H9 (cell line): ENCODE measurements around the gene GRID1. TPM values are rescaled to one million over a fixed set of nuclear protein-coding genes. Genes with fewer than 3 reads are reported as not detected.

Experiments
- DNase-seq: peaks from one replicate; pipeline ENCODE4 v3.0.0-alpha.2; 2017
- H2AFZ ChIP-seq: one replicate; pipeline ENCODE4 v1.6.1; 2013; ENCODE audit warnings: mild to moderate bottlenecking, low read length, control low read depth, moderate library complexity
- H2AK5ac ChIP-seq: 2 replicates; pipeline ENCODE4 v1.6.1; 2013; ENCODE audit warnings: low read length, control low read depth, mixed read lengths; ENCODE audit not compliant: insufficient read length
- H2BK120ac ChIP-seq: one replicate; pipeline ENCODE4 v1.6.1; 2013; ENCODE audit warnings: low read depth, mild to moderate bottlenecking, low read length, control low read depth, inconsistent platforms; ENCODE audit not compliant: poor library complexity, severe bottlenecking
- H2BK12ac ChIP-seq: 2 replicates; pipeline ENCODE4 v1.6.1; 2013; ENCODE audit warnings: low read length, control low read depth, mixed read lengths, low read depth; ENCODE audit not compliant: insufficient read length
- H2BK15ac ChIP-seq: 2 replicates; pipeline ENCODE4 v1.6.1; 2013; ENCODE audit warnings: low read depth, low read length, control low read depth
- H2BK20ac ChIP-seq: one replicate; pipeline ENCODE4 v1.6.1; 2013; ENCODE audit warnings: low read depth, mild to moderate bottlenecking, low read length, control low read depth, inconsistent platforms; ENCODE audit not compliant: poor library complexity, severe bottlenecking
- H2BK5ac ChIP-seq: 2 replicates; pipeline ENCODE4 v1.6.1; 2013; ENCODE audit warnings: low read length, control low read depth, mixed read lengths; ENCODE audit not compliant: insufficient read length
- H3K14ac ChIP-seq: 2 replicates; pipeline ENCODE4 v1.6.1; 2013; ENCODE audit warnings: low read length, control low read depth; ENCODE audit not compliant: insufficient read depth
- H3K18ac ChIP-seq: 2 replicates; pipeline ENCODE4 v1.6.1; 2013; ENCODE audit warnings: low read depth, mild to moderate bottlenecking, mixed read lengths, low read length, control low read depth; ENCODE audit not compliant: insufficient read length
- H3K23ac ChIP-seq: 2 replicates; pipeline ENCODE4 v1.6.1; 2013; ENCODE audit warnings: low read length, control low read depth, mixed read lengths, low read depth; ENCODE audit not compliant: insufficient read length
- H3K23me2 ChIP-seq: 2 replicates; pipeline ENCODE4 v1.6.1; 2013; ENCODE audit warnings: low read depth, mild to moderate bottlenecking, mixed read lengths, low read length, control low read depth; ENCODE audit not compliant: insufficient read length, poor library complexity, severe bottlenecking
- H3K27ac ChIP-seq: 2 replicates; pipeline ENCODE4 v1.5.1; 2013; ENCODE audit warnings: low read length, control low read depth, mixed read lengths, low read depth; ENCODE audit not compliant: insufficient read length
- H3K27me3 ChIP-seq: 2 replicates; pipeline ENCODE4 v1.6.1; 2013; ENCODE audit warnings: low read length, control low read depth, inconsistent platforms; ENCODE audit not compliant: insufficient read depth
- H3K4ac ChIP-seq: 2 replicates; pipeline ENCODE4 v1.6.1; 2013; ENCODE audit warnings: low read depth, mild to moderate bottlenecking, control low read depth, inconsistent platforms, low read length, moderate library complexity
- H3K4me1 ChIP-seq: 2 replicates; pipeline ENCODE4 v1.6.1; 2013; ENCODE audit warnings: low read length, control low read depth, inconsistent platforms; ENCODE audit not compliant: insufficient read depth
- H3K4me2 ChIP-seq: 2 replicates; pipeline ENCODE4 v1.6.1; 2013; ENCODE audit warnings: low read length, control low read depth, mixed read lengths; ENCODE audit not compliant: insufficient read length, insufficient read depth
- H3K56ac ChIP-seq: 2 replicates; pipeline ENCODE4 v1.6.1; 2013; ENCODE audit warnings: low read depth, mild to moderate bottlenecking, mixed read lengths, low read length, control low read depth; ENCODE audit not compliant: insufficient read length
- H3K79me1 ChIP-seq: 2 replicates; pipeline ENCODE4 v1.6.1; 2013; ENCODE audit warnings: low read depth, mild to moderate bottlenecking, moderate library complexity, low read length, control low read depth, inconsistent platforms; ENCODE audit not compliant: insufficient read depth, poor library complexity, severe bottlenecking
- H3K79me2 ChIP-seq: 2 replicates; pipeline ENCODE4 v1.6.1; 2013; ENCODE audit warnings: low read length, control low read depth, inconsistent platforms; ENCODE audit not compliant: insufficient read depth
- H3K9ac ChIP-seq: 2 replicates; pipeline ENCODE4 v1.6.1; 2013; ENCODE audit warnings: low read length, control low read depth, mixed read lengths; ENCODE audit not compliant: insufficient read length; ENCODE audit errors: extremely low read depth
- H3K9me3 ChIP-seq: one replicate; pipeline ENCODE4 v1.6.1; 2013; ENCODE audit warnings: low read depth, low read length, inconsistent platforms; ENCODE audit not compliant: control insufficient read depth
- H3T11ph ChIP-seq: one replicate; pipeline ENCODE4 v1.6.1; 2013; ENCODE audit warnings: mild to moderate bottlenecking, low read length, control low read depth, inconsistent platforms
- H4K20me1 ChIP-seq: one replicate; pipeline ENCODE4 v1.6.1; 2013; ENCODE audit not compliant: control insufficient read depth, insufficient read length, insufficient read depth
- H4K5ac ChIP-seq: 2 replicates; pipeline ENCODE4 v1.6.1; 2013; ENCODE audit warnings: low read depth, mild to moderate bottlenecking, mixed read lengths, low read length, control low read depth; ENCODE audit not compliant: insufficient read length
- H4K8ac ChIP-seq: replicated peaks from 2 replicates; pipeline ENCODE4 v1.6.1; 2013; ENCODE audit warnings: low read length, control low read depth, mixed read lengths, low read depth; ENCODE audit not compliant: insufficient read length
- H4K91ac ChIP-seq: 2 replicates; pipeline ENCODE4 v1.6.1; 2013; ENCODE audit warnings: low read depth, mild to moderate bottlenecking, moderate library complexity, mixed read lengths, low read length, control low read depth; ENCODE audit not compliant: insufficient read length
- H3K27ac Mint-ChIP-seq, 3 experiments: 2 replicates in 2 of 3; 3 replicates in 1 of 3; pipeline ENCODE4 v1.8.0; 2020 to 2021; ENCODE audit warnings: mixed read lengths in 3 of 3, mild to moderate bottlenecking in 1 of 3, moderate library complexity in 1 of 3
- H3K27me3 Mint-ChIP-seq: 2 replicates; pipeline ENCODE4 v1.8.0; 2021; ENCODE audit warnings: low read depth, mild to moderate bottlenecking, moderate library complexity, mixed read lengths
- H3K36me3 Mint-ChIP-seq, 3 experiments: 2 replicates in 2 of 3; 3 replicates in 1 of 3; pipeline ENCODE4 v1.8.0; 2020 to 2021; ENCODE audit warnings: low read depth in 3 of 3, mixed read lengths in 3 of 3; ENCODE audit not compliant: insufficient read depth in 1 of 3
- H3K4me1 Mint-ChIP-seq, 2 experiments: 2 replicates each; pipeline ENCODE4 v1.8.0; 2020; ENCODE audit warnings: mixed read lengths in 2 of 2
- H3K4me3 Mint-ChIP-seq, 2 experiments: 2 replicates in 1 of 2; 3 replicates in 1 of 2; pipeline ENCODE4 v1.8.0; 2020 to 2021; ENCODE audit warnings: mild to moderate bottlenecking in 2 of 2, mixed read lengths in 2 of 2, moderate library complexity in 1 of 2
- H3K9me3 Mint-ChIP-seq, 2 experiments: 2 replicates in 1 of 2; 3 replicates in 1 of 2; pipeline ENCODE4 v1.8.0; 2020; ENCODE audit warnings: mild to moderate bottlenecking in 2 of 2, mixed read lengths in 2 of 2, moderate library complexity in 1 of 2
- WGBS: extraction: QIAGEN DNeasy Blood & Tissue Kit; methylation state at CpG from one replicate; pipeline ENCODE4 v1.1.7; 2013; ENCODE audit warnings: missing lambda C conversion rate, low lambda C conversion rate, mixed read lengths; ENCODE audit not compliant: insufficient read length; ENCODE audit errors: extremely low coverage; 5-methylcytosine and 5-hydroxymethylcytosine counted together
- total RNA-seq: library from RNA; stranded (reverse); gene quantifications from 2 replicates; pipeline ENCODE4 v1.2.1, GENCODE V29; 2021
- TF ChIP-seq, protein P1 (sequence below): fragments of 200-600 bp; sonication (generic); conservative IDR thresholded peaks from 3 replicates; pipeline ENCODE4 v1.8.0; 2021; ENCODE audit warnings: antibody characterized with exemption, mild to moderate bottlenecking

GRID1 gene
- total RNA-seq, 1 experiment from 2014 or later, result 0.35 TPM

DNA sequence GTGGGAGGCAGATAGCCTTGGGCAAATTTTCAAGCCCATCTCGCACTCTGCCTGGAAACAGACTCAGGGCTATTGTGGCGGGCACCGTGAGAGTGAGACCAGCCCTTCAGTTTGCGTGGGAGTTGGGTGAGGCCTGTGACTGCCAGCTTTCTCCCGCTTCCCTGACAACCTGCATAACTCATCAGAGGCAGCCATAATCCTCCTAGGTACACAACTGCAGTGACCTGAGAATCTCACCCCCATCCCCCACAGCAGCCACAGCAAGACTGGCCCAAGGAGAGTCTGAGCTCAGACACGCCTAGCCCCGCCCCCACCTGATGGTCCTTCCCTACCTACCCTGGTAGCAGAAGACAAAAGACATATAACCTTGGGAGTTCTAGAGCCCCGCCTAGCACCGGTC, 275.4 kb downstream of the GRID1 start:
- Histone ChIP-seq H2BK120ac (no peak overlapping the region), H3K23me2 (no peaks in the 10 kb centered on the region), H3K27ac (no peak overlapping the region), H2BK20ac (no peak overlapping the region), H3K14ac (no peak overlapping the region), H3K4ac (no peak overlapping the region), H3K9ac (no peak overlapping the region), H3K79me1 (no peaks in the 10 kb centered on the region), H2AFZ (no peak overlapping the region), H2BK15ac (no peak overlapping the region), H3K27me3 (no peaks in the 10 kb centered on the region), H4K91ac (no peak overlapping the region), H3K9me3 (no peaks in the 10 kb centered on the region), H4K5ac (no peak overlapping the region), H4K20me1 (no peaks in the 10 kb centered on the region), H3K56ac (no peak overlapping the region), H3K18ac (no peak overlapping the region), H3K23ac (no peak overlapping the region), H3K79me2 (no peaks in the 10 kb centered on the region), H4K8ac (no peak overlapping the region), H2BK12ac (no peak overlapping the region), H3T11ph (no peak overlapping the region), H3K4me2 (no peak overlapping the region), H3K4me1 (no peaks in the 10 kb centered on the region), H2AK5ac (no peak overlapping the region), H2BK5ac (no peak overlapping the region)
- H3K27ac Mint-ChIP-seq, result no peak overlapping the region; a peak in 2 of 7 replicates
- no peaks in the 10 kb centered on the region for H3K9me3 Mint-ChIP-seq
- TF ChIP-seq, protein P1, sequence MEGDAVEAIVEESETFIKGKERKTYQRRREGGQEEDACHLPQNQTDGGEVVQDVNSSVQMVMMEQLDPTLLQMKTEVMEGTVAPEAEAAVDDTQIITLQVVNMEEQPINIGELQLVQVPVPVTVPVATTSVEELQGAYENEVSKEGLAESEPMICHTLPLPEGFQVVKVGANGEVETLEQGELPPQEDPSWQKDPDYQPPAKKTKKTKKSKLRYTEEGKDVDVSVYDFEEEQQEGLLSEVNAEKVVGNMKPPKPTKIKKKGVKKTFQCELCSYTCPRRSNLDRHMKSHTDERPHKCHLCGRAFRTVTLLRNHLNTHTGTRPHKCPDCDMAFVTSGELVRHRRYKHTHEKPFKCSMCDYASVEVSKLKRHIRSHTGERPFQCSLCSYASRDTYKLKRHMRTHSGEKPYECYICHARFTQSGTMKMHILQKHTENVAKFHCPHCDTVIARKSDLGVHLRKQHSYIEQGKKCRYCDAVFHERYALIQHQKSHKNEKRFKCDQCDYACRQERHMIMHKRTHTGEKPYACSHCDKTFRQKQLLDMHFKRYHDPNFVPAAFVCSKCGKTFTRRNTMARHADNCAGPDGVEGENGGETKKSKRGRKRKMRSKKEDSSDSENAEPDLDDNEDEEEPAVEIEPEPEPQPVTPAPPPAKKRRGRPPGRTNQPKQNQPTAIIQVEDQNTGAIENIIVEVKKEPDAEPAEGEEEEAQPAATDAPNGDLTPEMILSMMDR, result no peak
- peaks cover 12% of the 10 kb centered on the region in 2 experiments for H3K4me1 Mint-ChIP-seq
- no peak overlapping the region for H3K4me3 Mint-ChIP-seq
- no peaks in the 10 kb centered on the region for H3K36me3 Mint-ChIP-seq
- DNase-seq, result no peak
- WGBS, result no CpG with 5 or more reads among the region's 9 CpGs
- no peaks in the 10 kb centered on the region; the same call in 1 of the 2 replicates for H3K27me3 Mint-ChIP-seq
